Endometrial microvascular endothelial cells (primary cell): Measurements from ENCODE around the gene WDCP. TPM values are rescaled to one million over a fixed set of nuclear protein-coding genes. Genes with fewer than 3 reads are reported as not detected.
"Not testable (repeated sequence)": the region's sequence is repeated elsewhere in the genome, so short reads cannot be mapped to it uniquely, and the experiment has no call there.

Experiments
- in situ Hi-C: cut with HindIII; loops from 2 replicates; pipeline ENCODE4 v1.10.0; 2017; ENCODE audit warnings: low sequenced_read_pairs, low pct_unique_long_range_greater_than_20kb; ENCODE audit errors: inconsistent ontology term
- total RNA-seq: library from RNA; depleted of rRNA; stranded (reverse); fragments of >200 nt; gene quantifications from one replicate; pipeline ENCODE4 v1.2.3, GENCODE V29; 2015; ENCODE audit errors: inconsistent ontology term

WDCP gene
- 19.2 TPM for total RNA-seq

DNA sequence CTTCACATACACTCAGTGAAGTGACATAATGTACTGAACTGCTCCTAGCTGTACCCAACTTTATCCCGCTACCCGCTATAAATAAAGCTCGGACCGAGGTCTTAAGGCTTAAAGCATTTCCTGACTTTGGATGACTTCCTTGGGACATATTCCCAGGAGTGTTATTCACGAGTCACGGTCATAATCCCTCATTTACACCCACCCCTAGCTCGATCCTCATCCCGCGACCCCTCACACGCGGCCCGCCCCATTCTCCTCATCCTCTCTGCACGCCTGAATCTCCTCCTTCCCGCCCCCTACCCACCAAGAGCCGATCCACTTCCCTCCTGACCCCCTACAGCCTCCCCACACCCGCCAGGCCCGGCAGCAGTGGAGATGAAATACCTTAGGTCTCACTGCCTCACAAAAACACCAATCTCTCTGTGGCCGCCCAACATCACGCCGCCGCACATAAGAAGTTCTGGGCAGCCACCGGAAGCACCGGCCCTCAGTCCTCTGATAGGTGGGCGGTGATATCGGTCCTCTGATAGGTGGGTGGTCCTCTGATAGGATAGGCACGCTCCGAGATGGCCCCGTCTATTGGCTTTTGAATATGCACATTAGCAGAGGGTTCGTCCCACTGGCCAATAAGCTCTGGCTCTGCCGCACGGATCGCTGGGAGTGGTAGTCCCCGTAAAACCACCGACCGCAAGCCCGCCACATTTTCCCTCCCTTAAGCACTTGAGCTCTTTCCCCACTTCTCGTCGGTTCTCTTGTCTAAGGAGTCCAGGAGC, at the start of gene WDCP:
Gene WDCP (minus strand): TSS at position 462 of the 773 bp plus-strand sequence. CDS start 7,897 bp downstream, outside the sequence.
- in situ Hi-C loops = no loop called here

- in situ Hi-C loops = not testable (repeated sequence)
These were observed 48.0 kb upstream of the WDCP start for GRCh38 chr2:24095171-24095677.

- in situ Hi-C loops = not testable (repeated sequence)
These were observed 46.1 kb upstream of the WDCP start for GRCh38 chr2:24093270-24093669.

DNA sequence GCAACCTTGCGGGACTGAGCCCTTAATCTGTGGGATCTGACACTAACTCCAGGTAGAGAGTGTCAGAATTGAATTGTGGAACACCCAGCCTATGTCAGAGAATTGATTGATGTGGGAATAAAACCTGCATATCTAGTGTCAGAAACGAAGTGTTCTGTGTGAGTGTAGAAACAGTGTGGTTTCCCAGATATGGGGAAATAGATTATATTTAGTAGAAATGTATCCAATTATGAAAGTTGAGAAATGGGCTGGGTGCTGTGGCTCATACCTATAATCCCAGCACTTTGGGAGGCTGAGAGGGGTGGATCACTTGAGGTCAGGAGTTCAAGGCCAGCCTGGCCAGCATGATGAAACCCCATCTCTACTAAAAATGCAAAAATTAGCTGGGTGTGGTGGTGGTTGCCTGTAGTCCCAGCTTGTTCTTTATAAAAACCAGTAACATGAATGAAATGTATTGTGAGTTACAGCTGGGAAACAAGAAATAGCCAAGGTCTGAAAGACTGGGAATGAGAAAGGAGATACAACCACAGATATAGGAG, 41.7 kb upstream of the WDCP start:
- in situ Hi-C loops = no loop called here

- in situ Hi-C loops = no loop called here
These were observed 39.8 kb upstream of the WDCP start for GRCh38 chr2:24087032-24087431.

DNA sequence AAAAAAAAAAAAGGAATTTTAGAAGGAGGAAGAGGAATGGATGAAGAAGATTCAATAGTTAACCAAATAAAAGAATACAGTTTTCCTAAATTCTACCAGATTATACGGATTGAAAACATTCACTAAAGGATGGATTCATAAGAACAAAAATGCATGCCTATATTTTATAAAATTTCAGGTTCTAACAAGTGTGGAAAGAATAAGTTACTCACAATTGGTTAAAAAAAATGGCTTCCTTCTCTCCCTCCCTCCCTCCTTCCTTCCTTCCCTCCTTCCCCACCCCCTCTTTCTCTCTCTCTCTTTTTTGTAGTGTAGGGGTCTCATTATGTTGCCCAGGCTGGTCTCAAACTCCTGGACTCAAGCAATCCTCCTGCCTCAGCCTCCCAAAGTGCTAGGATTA, 39.0 kb upstream of the WDCP start:
- in situ Hi-C loops = no loop called here

- in situ Hi-C loops = no loop called here
These were observed 38.0 kb upstream of the WDCP start for GRCh38 chr2:24085200-24085489.

DNA sequence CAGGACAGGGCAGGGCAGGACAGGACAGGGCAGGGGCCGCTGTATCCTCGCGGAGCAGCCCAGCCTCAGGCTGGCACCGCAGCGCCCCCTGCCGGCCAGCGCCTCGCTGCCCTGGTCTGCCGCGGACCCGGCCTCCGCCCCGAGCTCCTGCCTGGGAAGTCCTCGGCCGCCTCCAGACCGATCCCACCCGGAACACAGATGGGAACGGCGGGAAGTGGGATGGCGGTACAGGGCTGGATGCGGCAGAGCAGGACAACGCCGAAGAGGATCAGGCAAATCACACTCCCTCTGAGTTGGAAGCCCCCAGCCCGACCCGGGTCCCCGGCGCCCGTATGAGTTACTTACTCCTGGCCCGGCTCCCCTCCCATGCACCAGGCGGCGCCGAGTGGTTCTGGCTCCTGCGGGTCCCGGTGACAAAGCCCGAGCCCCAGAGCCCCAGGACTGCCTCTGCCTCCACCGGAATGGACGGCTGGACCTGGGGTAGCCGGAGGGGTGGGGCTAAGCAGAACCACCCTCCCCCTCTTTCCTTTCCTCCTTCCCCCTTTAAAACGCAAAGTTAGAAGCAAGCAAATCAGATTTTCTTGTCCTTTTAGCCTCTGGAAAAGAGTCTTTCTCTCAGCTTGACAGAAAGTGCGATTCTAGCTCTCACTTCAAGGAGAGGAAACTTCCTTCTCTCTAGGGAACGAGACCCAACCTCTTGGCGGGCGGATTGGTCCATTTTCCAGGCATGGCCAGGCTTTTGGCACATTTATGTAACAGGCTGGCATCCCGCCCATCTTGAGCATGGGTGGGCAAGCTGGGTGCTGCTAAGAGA, 37.4 kb upstream of the WDCP start, which contains the start of gene TP53I3:
Gene TP53I3 (minus strand): TSS at position 449 of the 814 bp plus-strand sequence. CDS start 508 bp downstream, outside the sequence.
- in situ Hi-C loops = no loop called here

DNA sequence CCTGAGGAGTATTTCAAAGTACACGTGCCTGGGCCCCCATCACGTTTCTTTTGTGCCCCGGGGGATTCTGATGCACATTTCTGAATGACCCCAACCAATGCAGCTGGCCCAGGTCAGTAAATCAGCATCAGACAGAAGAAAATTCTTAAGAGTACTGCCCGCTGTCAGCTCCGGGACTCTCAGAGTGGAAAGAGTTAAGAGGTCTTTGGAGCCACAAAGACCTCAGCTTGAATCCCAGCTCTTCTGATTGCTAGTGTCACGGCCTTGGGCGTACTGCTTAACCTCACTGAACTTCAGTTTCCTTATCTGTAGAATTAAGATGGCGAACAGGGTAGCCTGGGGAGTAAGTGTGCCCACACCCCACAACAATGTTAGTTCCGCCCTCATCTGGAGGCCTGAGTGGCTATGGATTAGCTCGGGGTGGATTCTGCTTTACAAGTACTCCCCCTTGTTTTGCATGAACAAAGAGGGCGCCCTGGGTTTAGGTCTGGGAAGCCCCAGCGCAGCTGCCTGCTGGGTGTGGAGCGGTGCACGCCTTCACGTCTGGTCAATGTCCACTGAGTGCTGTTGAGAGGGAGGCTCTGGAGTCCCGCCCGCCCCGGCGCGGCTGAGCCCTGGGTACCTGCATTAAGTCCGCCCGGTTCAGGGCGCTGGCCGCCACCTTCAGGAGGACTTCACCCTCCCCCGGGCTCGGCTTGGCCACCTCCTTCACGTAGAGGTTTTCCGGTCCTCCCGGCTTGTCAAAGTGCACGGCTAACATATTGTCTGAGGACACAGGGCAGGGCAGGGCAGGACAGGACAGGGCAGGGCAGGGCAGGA, 36.6 kb upstream of the WDCP start:
- in situ Hi-C loops = no loop called here

- in situ Hi-C loops = no loop called here
These were observed 35.8 kb upstream of the WDCP start for GRCh38 chr2:24082787-24083566.

- in situ Hi-C loops = no loop called here
These were observed 33.5 kb upstream of the WDCP start for GRCh38 chr2:24080701-24081100.

- in situ Hi-C loops = no loop called here
These were observed 30.7 kb upstream of the WDCP start for GRCh38 chr2:24077879-24078278.

GRCh38 chr2:24077535-24077877, 30.3 kb upstream of the WDCP start:
- in situ Hi-C loops = no loop called here

- in situ Hi-C loops = no loop called here
These were observed 29.8 kb upstream of the WDCP start for GRCh38 chr2:24076849-24077534.

DNA sequence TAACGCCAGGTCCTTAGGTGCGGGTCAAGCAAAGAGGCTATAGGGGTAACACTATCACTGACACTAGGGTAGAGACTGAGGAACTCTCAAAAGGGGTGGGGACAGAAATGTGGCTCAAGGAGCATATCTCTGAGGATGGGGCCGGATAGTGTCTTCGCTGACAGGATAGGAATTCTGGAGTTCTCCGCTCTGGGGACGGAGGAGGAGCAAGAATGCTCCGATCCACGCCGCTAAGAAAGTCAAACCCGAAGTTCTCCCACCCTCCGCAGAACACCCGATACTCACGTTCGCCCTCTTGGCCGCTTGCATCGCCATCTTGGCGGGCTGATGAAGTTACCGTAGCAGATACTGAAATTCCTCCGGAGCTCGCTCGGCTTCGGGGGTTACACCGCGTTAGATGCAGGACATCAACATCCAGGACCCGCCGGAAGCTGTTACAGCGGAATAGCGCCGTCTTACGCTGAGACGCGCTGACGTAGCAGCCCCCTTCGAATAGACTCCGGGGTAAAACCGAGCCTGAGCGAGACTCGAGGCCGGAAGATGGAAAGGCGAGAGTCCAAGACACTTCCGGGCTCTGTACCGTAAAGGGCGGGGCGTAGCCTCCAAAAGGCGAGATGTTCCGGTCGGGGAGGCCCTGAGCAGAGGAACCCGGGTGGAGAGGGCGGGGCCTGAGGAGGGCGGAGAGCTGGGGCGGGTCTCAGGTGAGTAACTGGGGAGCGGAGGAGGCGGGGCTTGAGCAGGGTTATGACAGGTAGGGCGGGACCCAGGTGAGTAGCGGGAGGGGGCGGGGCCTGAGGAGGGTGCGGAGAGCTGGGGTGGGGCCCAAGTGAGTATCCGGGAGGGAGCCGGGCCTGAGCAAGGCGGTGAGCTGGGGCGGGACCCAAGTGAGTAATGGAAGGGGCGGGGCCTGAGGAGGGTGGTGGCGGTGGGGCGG, 29.0 kb upstream of the WDCP start, which contains the start of gene SF3B6:
Gene SF3B6 (minus strand): TSS at position 412 of the 934 bp plus-strand sequence. CDS start 97 bp downstream, at position 315.
- in situ Hi-C loops = no loop called here

GRCh38 chr2:24075259-24075658, 28.1 kb upstream of the WDCP start:
- in situ Hi-C loops = no loop called here

GRCh38 chr2:24073816-24074215, 26.6 kb upstream of the WDCP start:
- in situ Hi-C loops = no loop called here
